Activated naive CD8-positive, alpha-beta T cell treated with anti-CD3 and anti-CD28 coated beads, Interleukin-2, amount 50 U/mL, for 24 hours (primary cell): ENCODE measurements around the gene SLC44A3.

Experiments used
- ATAC-seq: fragments of 150-1000 bp; cut with Tn5 transposase; one replicate; pipeline ENCODE4 v1.10.0; 2021
- DNase-seq: peaks from one replicate; pipeline ENCODE4 v3.0.0; 2021
- H3K27ac Mint-ChIP-seq: one replicate; pipeline ENCODE4 v1.8.0; 2021; ENCODE audit warnings: mild to moderate bottlenecking, mixed read lengths
- H3K27me3 Mint-ChIP-seq: one replicate; pipeline ENCODE4 v1.8.0; 2021; ENCODE audit warnings: mixed read lengths
- H3K36me3 Mint-ChIP-seq: one replicate; pipeline ENCODE4 v1.8.0; 2021; ENCODE audit warnings: low read depth, mixed read lengths
- H3K4me1 Mint-ChIP-seq: one replicate; pipeline ENCODE4 v1.8.0; 2021; ENCODE audit warnings: mixed read lengths
- H3K4me3 Mint-ChIP-seq: one replicate; pipeline ENCODE4 v1.8.0; 2021; ENCODE audit warnings: mild to moderate bottlenecking, moderate library complexity, mixed read lengths
- H3K9me3 Mint-ChIP-seq: one replicate; pipeline ENCODE4 v1.8.0; 2021; ENCODE audit warnings: mixed read lengths

SLC44A3 gene

DNA sequence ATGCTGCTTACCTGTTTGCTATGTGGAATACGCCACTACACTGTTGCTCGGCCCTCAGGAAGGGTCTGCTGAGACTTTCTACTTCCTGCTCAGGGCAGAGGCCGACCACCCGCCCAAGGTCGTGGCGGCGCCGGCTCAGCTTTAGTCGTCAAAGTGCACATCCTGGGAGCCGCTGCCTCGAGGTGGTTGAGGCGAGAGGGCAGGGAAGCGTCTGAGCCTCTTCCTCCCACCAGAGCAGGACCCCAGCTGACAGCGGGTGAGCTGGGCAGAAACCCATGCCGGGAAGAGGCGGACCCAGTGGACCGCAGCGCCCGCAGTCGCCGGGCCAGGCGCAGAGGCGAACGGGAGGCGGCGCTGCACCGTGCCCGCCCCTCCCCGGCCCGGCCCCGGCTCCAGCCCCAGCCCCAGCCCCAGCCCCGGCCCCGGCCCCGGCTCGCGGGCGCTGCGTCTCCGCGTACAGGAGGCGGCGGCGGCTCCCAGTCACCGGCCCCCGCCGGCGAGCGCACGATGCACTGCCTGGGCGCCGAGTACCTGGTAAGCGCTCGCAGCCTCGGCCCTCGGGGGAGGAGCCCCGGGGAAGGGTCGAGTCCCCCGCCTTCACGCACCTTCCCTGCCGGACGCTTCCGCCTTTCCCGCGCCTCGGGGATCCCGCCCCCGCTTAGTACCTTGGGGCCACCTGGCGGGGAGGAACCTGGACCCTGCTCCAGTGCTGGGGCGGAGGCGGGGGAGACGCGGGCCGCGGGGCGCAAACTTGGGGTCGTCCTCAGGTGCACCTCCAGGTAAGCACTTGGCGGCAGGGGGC, at the start of gene SLC44A3:
Gene SLC44A3 (plus strand): TSS at position 413 of the 802 bp plus-strand sequence. CDS start 95 bp downstream, at position 508.
- DNase-seq, result peak; percentile 9
- ATAC-seq, result peak; percentile 76
- peaks cover 33% of the 10 kb centered on the region for H3K27me3 Mint-ChIP-seq
- H3K4me3 Mint-ChIP-seq, result peak within 1 kb of the TSS; percentile 52
- no peaks in the 10 kb centered on the region for H3K36me3 Mint-ChIP-seq
- H3K9me3 Mint-ChIP-seq, result no peaks in the 10 kb centered on the region
- no peaks in the 10 kb centered on the region for H3K4me1 Mint-ChIP-seq
- H3K27ac Mint-ChIP-seq, result no peak within 1 kb of the TSS

GRCh38 chr1:94772230-94772641, 47.9 kb upstream of the SLC44A3 start:
- Mint-ChIP-seq H3K27ac (no peak overlapping the region), H3K36me3 (no peaks in the 10 kb centered on the region), H3K9me3 (no peaks in the 10 kb centered on the region), H3K4me1 (peaks cover 3% of the 10 kb centered on the region), H3K27me3 (no peaks in the 10 kb centered on the region), H3K4me3 (no peak overlapping the region)
- DNase-seq (no peak), ATAC-seq (no peak)

- Mint-ChIP-seq H3K4me1 (peaks cover 3% of the 10 kb centered on the region), H3K36me3 (no peaks in the 10 kb centered on the region), H3K4me3 (no peak overlapping the region), H3K9me3 (no peaks in the 10 kb centered on the region), H3K27ac (no peak overlapping the region), H3K27me3 (no peaks in the 10 kb centered on the region)
- ATAC-seq (no peak), DNase-seq (no peak)
These were observed 47.3 kb upstream of the SLC44A3 start for GRCh38 chr1:94772845-94773244.

DNA sequence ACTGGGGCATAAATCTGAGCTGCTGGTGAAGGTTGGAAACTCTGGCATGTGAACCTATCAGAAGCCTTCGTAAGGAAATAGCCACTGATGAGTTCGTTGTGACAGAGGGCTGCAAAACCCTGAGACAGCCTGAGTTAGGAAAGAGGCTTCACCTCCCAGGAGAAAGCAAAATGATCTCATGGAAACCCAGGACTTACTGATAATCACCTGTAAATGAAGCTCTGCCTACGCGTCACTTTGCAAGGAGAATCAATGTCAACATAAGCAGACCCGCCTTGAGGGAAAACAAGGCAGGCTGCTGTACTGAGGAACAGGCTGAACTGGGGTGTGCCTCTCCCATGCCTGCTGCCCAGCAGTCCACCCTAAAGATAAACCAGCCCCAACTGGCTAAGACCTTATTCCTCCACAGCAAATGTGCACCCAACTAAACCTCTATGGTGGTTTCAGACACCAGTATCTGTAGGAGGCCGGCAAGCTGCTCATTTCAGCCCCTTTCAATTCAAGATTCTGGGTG, 46.8 kb upstream of the SLC44A3 start:
- Mint-ChIP-seq H3K9me3 (no peaks in the 10 kb centered on the region), H3K4me3 (no peak overlapping the region), H3K27ac (no peak overlapping the region), H3K27me3 (no peaks in the 10 kb centered on the region), H3K4me1 (peaks cover 3% of the 10 kb centered on the region), H3K36me3 (no peaks in the 10 kb centered on the region)
- DNase-seq (no peak), ATAC-seq (no peak)

- Mint-ChIP-seq H3K36me3 (no peaks in the 10 kb centered on the region), H3K27me3 (no peaks in the 10 kb centered on the region), H3K4me1 (peaks cover 3% of the 10 kb centered on the region), H3K9me3 (no peaks in the 10 kb centered on the region), H3K4me3 (no peak overlapping the region), H3K27ac (no peak overlapping the region)
- ATAC-seq (no peak), DNase-seq (no peak)
These were observed 46.2 kb upstream of the SLC44A3 start for GRCh38 chr1:94773931-94774422.

GRCh38 chr1:94776474-94776873, 43.7 kb upstream of the SLC44A3 start:
- no peaks in the 10 kb centered on the region for H3K9me3 Mint-ChIP-seq
- peaks cover 3% of the 10 kb centered on the region for H3K4me1 Mint-ChIP-seq
- ATAC-seq (no peak), DNase-seq (no peak)
- H3K36me3 Mint-ChIP-seq, result no peaks in the 10 kb centered on the region
- no peak overlapping the region for H3K27ac Mint-ChIP-seq
- H3K27me3 Mint-ChIP-seq, result peaks cover 3% of the 10 kb centered on the region
- H3K4me3 Mint-ChIP-seq, result no peak overlapping the region

DNA sequence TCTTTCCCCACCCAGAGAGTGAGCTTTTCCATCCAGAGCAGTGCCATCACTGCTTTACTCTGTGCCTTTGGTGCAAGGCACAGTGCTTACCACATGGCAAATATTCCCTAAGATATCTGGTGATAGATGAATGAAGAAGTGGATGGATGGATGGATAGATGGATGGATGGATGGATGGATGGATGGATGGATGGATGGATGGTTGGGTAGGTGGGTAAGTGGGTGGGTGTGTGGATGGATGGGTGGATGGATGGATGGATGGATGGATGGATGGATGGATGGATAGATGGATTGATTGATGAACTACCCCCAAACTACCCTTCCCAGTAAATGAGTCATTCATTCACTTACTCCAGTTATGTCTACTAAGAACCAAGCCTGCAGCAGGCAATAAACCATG, 42.9 kb upstream of the SLC44A3 start:
- Mint-ChIP-seq H3K4me1 (peaks cover 3% of the 10 kb centered on the region), H3K9me3 (no peaks in the 10 kb centered on the region), H3K27ac (no peak overlapping the region), H3K4me3 (no peak overlapping the region), H3K27me3 (peaks cover 3% of the 10 kb centered on the region), H3K36me3 (no peaks in the 10 kb centered on the region)
- no peak for DNase-seq
- ATAC-seq, result no peak

DNA sequence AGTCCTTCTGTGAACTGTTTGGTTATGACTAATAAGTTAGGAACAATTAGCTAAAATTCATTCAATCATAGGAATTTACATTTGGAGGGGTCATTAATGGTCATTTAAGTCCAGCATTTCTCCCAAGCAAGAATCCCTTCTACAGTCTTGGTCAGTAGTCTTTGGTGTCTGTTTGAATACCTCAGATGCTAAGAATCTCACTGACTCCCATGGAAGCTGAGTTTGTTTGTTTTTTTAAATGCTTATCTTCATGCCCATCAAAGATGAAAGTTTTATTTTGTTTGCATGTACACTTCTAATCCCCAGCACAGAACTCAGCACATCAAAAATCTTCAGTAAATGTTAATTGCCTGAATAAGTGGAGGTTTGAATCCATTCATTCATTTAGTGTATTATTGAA, 41.3 kb upstream of the SLC44A3 start:
- no peak for ATAC-seq
- Mint-ChIP-seq H3K36me3 (no peaks in the 10 kb centered on the region), H3K4me3 (no peak overlapping the region), H3K9me3 (no peaks in the 10 kb centered on the region), H3K27me3 (peaks cover 7% of the 10 kb centered on the region), H3K27ac (no peak overlapping the region), H3K4me1 (no peaks in the 10 kb centered on the region)
- DNase-seq, result no peak

DNA sequence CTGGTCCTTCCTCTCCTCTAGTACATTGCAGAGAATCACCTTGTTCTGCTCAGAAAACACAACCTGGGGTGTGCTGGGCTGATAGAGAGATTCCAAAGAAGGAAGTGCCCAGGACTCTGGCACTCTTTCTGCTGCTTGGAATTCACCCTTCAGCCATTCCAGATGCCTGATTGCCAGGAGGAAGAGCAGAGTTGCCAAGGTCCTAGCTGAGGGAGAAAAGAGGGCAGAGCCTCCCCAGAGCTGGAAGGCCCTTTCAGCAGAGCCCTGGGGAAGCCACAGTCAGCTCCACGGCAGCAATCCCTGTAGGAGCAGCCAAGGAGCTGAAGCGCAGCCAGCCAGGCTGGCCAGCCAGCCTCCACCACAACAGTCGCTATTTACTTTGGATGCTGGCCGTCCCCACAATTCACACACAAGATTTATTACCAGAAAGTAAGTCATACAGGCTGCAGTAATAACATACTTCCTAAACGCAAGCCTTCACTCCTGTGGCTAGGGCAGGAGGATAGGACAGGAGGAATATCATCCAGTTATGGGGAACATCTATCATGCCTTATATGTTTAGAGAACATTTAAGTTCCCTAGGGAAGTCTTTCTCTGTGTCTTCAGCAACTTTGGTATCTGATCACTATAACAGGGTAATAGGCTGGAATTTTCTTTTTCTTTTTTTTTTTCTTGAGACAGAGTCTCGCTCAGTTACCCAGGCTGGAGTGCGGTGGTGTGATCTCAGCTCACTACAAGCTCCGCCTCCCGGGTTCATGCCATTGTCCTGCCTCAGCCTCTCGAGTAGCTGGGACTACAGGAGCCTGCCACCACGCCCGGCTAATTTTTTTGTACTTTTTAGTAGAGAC, 36.6 kb upstream of the SLC44A3 start:
- H3K27ac Mint-ChIP-seq, result no peak overlapping the region
- H3K36me3 Mint-ChIP-seq, result no peaks in the 10 kb centered on the region
- no peaks in the 10 kb centered on the region for H3K9me3 Mint-ChIP-seq

DNA sequence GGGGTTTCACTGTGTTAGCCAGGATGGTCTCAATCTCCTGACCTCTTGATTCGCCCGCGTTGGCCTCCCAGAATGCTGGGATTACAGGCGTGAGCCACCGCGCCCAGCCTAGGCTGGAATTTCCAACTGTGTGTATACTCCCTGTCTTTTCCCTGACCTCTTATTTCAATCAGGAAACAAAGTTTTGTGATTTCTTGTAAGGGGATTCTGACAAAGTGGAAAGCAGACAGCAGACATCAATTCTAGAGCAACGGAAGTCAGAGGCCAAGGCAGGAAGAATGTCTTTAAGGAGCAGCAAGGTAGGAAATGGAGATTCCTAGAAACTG, 36.0 kb upstream of the SLC44A3 start:
- Mint-ChIP-seq H3K27ac (no peak overlapping the region), H3K9me3 (no peaks in the 10 kb centered on the region), H3K27me3 (peaks cover 13% of the 10 kb centered on the region), H3K4me3 (no peak overlapping the region), H3K4me1 (no peaks in the 10 kb centered on the region), H3K36me3 (no peaks in the 10 kb centered on the region)
- ATAC-seq, result no peak
- DNase-seq, result no peak

More for the DNA sequence above, 36.6 kb upstream of the SLC44A3 start:
- no peaks in the 10 kb centered on the region for H3K4me1 Mint-ChIP-seq
- no peak for ATAC-seq
- no peak overlapping the region for H3K4me3 Mint-ChIP-seq
- peaks cover 11% of the 10 kb centered on the region for H3K27me3 Mint-ChIP-seq
- DNase-seq, result no peak

DNA sequence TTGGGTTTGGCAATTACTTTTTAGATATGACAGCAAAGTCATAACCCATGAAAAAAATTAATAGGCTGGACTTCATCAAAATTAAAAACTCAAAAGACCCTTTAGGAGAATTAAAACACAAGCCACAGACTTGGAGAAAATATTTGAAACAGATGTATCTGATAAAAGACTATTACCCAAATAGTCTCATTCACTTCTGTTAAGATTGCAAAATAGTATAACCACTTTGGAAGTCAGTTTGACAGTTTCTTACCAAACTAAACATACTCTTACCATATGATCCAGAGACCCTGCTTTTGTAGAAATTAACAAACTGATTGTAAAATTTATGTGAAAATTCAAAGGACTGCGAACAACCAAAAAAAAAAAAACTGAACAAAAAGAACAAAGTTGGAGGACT, 32.5 kb upstream of the SLC44A3 start:
- H3K9me3 Mint-ChIP-seq, result no peaks in the 10 kb centered on the region

GRCh38 chr1:94790246-94790645, 29.9 kb upstream of the SLC44A3 start:
- Mint-ChIP-seq H3K4me3 (no peak overlapping the region), H3K27ac (no peak overlapping the region), H3K4me1 (peaks cover 9% of the 10 kb centered on the region), H3K36me3 (no peaks in the 10 kb centered on the region), H3K27me3 (peaks cover 6% of the 10 kb centered on the region), H3K9me3 (no peaks in the 10 kb centered on the region)
- ATAC-seq (no peak), DNase-seq (no peak)

More for the DNA sequence above, 32.5 kb upstream of the SLC44A3 start:
- Mint-ChIP-seq H3K36me3 (no peaks in the 10 kb centered on the region), H3K4me1 (peaks cover 9% of the 10 kb centered on the region), H3K27ac (no peak overlapping the region), H3K27me3 (peaks cover 8% of the 10 kb centered on the region), H3K4me3 (no peak overlapping the region)
- ATAC-seq (no peak), DNase-seq (no peak)

DNA sequence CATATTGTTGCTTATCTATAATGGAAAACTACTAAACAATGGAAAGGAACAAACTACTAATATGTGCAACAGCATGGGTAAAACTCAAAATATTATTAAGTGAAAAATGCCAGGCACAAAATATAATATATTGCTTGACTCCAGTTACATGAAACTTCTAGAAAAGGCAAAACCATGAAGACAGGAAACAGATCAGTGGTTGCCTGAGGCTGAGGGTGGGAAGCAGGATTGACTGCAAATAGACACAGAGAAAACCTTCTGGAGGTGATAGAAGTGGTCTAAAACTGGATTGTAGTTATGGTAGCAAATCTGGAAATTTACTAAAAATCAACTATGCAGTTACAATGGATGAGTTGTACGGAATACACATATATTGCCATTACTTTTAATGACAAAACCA, 29.5 kb upstream of the SLC44A3 start:
- ATAC-seq (no peak), DNase-seq (no peak)
- Mint-ChIP-seq H3K4me3 (no peak overlapping the region), H3K27ac (no peak overlapping the region), H3K27me3 (peaks cover 6% of the 10 kb centered on the region), H3K4me1 (peaks cover 11% of the 10 kb centered on the region), H3K36me3 (no peaks in the 10 kb centered on the region), H3K9me3 (no peaks in the 10 kb centered on the region)

GRCh38 chr1:94792473-94793295, 27.5 kb upstream of the SLC44A3 start:
- Mint-ChIP-seq H3K27ac (no peak overlapping the region), H3K4me3 (no peak overlapping the region), H3K36me3 (no peaks in the 10 kb centered on the region), H3K27me3 (peaks cover 3% of the 10 kb centered on the region), H3K4me1 (peaks cover 12% of the 10 kb centered on the region), H3K9me3 (no peaks in the 10 kb centered on the region)
- ATAC-seq (no peak), DNase-seq (no peak)
